HepG2 (cell line): ENCODE measurements around the gene SLC19A3. TPM values are rescaled to one million over a fixed set of nuclear protein-coding genes. Genes with fewer than 3 reads are reported as not detected.
A peak's percentile ranks its signal among the peaks of the same experiment; 100 is the strongest.

ENCODE experiments used
- CENPX ChIP-seq: sonication (generic); formaldehyde crosslinking; IDR thresholded peaks from 2 replicates; pipeline ENCODE4 v1.9.0; 2021; ENCODE audit warnings: mild to moderate bottlenecking, missing genetic modification reagents, moderate library complexity
- ELF3 ChIP-seq: IDR thresholded peaks from 2 replicates; pipeline ENCODE4 v1.6.1; 2016; ENCODE audit warnings: missing genetic modification reagents, missing compliant biosample characterization
- ERF ChIP-seq: IDR thresholded peaks from 2 replicates; pipeline ENCODE4 v1.6.1; 2018; ENCODE audit warnings: missing biosample characterization, missing genetic modification reagents
- GPN1 ChIP-seq: sonication (generic); formaldehyde crosslinking; IDR thresholded peaks from 2 replicates; pipeline ENCODE4 v1.5.1; 2020; ENCODE audit warnings: missing genetic modification reagents, borderline replicate concordance
- KDM3A ChIP-seq: IDR thresholded peaks from 2 replicates; pipeline ENCODE4 v1.6.1; 2018; ENCODE audit warnings: low read depth, missing compliant biosample characterization
- KDM6A ChIP-seq: IDR thresholded peaks from 2 replicates; pipeline ENCODE4 v1.6.1; 2016; ENCODE audit warnings: low read depth
- MATR3 ChIP-seq: sonication (generic); formaldehyde crosslinking; IDR thresholded peaks from 2 replicates; pipeline ENCODE4 v1.4.0; 2020; ENCODE audit warnings: missing genetic modification reagents
- NPAS2 ChIP-seq: sonication (generic); formaldehyde crosslinking; IDR thresholded peaks from 2 replicates; pipeline ENCODE4 v1.8.0; 2022; ENCODE audit warnings: mild to moderate bottlenecking, missing genetic modification reagents, borderline replicate concordance
- NR2F1 ChIP-seq, 2 experiments: fragments of 450-650 bp in 1 of 2; formaldehyde crosslinking in 1 of 2; IDR thresholded peaks; 2 replicates each; pipeline versions ENCODE4 v1.5.0 to v1.6.1; 2016 to 2020; ENCODE audit warnings: mild to moderate bottlenecking in 1 of 2, missing compliant biosample characterization in 1 of 2, missing genetic modification reagents in 1 of 2, moderate library complexity in 1 of 2
- PRDM10 ChIP-seq: sonication (generic); formaldehyde crosslinking; IDR thresholded peaks from 2 replicates; pipeline ENCODE4 v1.4.0; 2020; ENCODE audit warnings: low read depth, missing genetic modification reagents
- STAG1 ChIP-seq: sonication (generic); formaldehyde crosslinking; IDR thresholded peaks from 2 replicates; pipeline ENCODE4 v1.4.0; 2020; ENCODE audit warnings: missing genetic modification reagents
- TFDP2 ChIP-seq: sonication (generic); formaldehyde crosslinking; IDR thresholded peaks from 2 replicates; pipeline ENCODE4 v1.4.0; 2020; ENCODE audit warnings: missing genetic modification reagents
- XRCC5 ChIP-seq: fragments of 200-400 bp; formaldehyde crosslinking; optimal IDR thresholded peaks from 2 replicates; pipeline ENCODE3; 2017; ENCODE audit warnings: mild to moderate bottlenecking, low read length
- ZKSCAN5 ChIP-seq: sonication (generic); formaldehyde crosslinking; IDR thresholded peaks from 2 replicates; pipeline ENCODE4 v1.5.1; 2020; ENCODE audit warnings: mild to moderate bottlenecking, missing genetic modification reagents
- ZNF12 ChIP-seq: sonication (generic); formaldehyde crosslinking; IDR thresholded peaks from 2 replicates; pipeline ENCODE4 v1.5.0; 2020; ENCODE audit warnings: missing genetic modification reagents
- ZNF205 ChIP-seq: IDR thresholded peaks from 2 replicates; pipeline ENCODE4 v1.6.1; 2018; ENCODE audit warnings: missing biosample characterization, missing genetic modification reagents
- ZNF3 ChIP-seq: IDR thresholded peaks from 2 replicates; pipeline ENCODE4 v1.7.0; 2017; ENCODE audit warnings: inconsistent platforms
- ZNF547 ChIP-seq: sonication (generic); formaldehyde crosslinking; IDR thresholded peaks from 2 replicates; pipeline ENCODE4 v1.5.1; 2020; ENCODE audit warnings: mild to moderate bottlenecking, missing genetic modification reagents
- ZNF558 ChIP-seq: sonication (generic); formaldehyde crosslinking; IDR thresholded peaks from 2 replicates; pipeline ENCODE4 v1.9.0; 2022; ENCODE audit warnings: mild to moderate bottlenecking, missing genetic modification reagents, borderline replicate concordance
- ZNF790 ChIP-seq: sonication (generic); formaldehyde crosslinking; IDR thresholded peaks from 2 replicates; pipeline ENCODE4 v1.8.0; 2022; ENCODE audit warnings: missing genetic modification reagents, mild to moderate bottlenecking, borderline replicate concordance
- ZNF883 ChIP-seq: sonication (generic); formaldehyde crosslinking; IDR thresholded peaks from 2 replicates; pipeline ENCODE4 v1.5.1; 2020; ENCODE audit warnings: mild to moderate bottlenecking, missing genetic modification reagents; ENCODE audit errors: not compliant biosample characterization
- ZSCAN9 ChIP-seq: IDR thresholded peaks from 2 replicates; pipeline ENCODE4 v1.6.1; 2016; ENCODE audit warnings: borderline replicate concordance
- ZZZ3 ChIP-seq: sonication (generic); formaldehyde crosslinking; IDR thresholded peaks from 2 replicates; pipeline ENCODE4 v1.4.0; 2020; ENCODE audit warnings: missing genetic modification reagents, mild to moderate bottlenecking, borderline replicate concordance
- polyA plus RNA-seq, 8 experiments: library from polyadenylated mRNA; depleted of rRNA in 3 of 8; stranded (reverse) in 7 of 8; unstranded in 1 of 8; fragments of >200 nt; fragmentation: Illumina TruSeq in 4 of 8; extraction: Trizol in 4 of 8; gene quantifications; 2 replicates each; pipeline versions ENCODE4 v1.2.1 to v1.2.3, GENCODE V29; 2011 to 2016; ENCODE audit warnings: low read depth in 4 of 8, missing spikeins in 1 of 8, mixed read lengths in 1 of 8; ENCODE audit not compliant: insufficient read depth in 1 of 8
- total RNA-seq, 5 experiments: library from RNA; depleted of rRNA; stranded (reverse); fragments of >200 nt; fragmentation: Illumina TruSeq; extraction: Trizol; gene quantifications; 2 replicates each; pipeline ENCODE4 v1.2.3, GENCODE V29; 2016; ENCODE audit warnings: low read depth in 1 of 5
- TF ChIP-seq, protein P1 (sequence below): sonication (generic); formaldehyde crosslinking; IDR thresholded peaks from 2 replicates; pipeline ENCODE4 v1.5.0; 2020; ENCODE audit warnings: missing genetic modification reagents, mild to moderate bottlenecking, borderline replicate concordance
- TF ChIP-seq, protein P2 (sequence below): IDR thresholded peaks from 2 replicates; pipeline ENCODE4 v1.6.1; 2018; ENCODE audit warnings: missing genetic modification reagents
- TF ChIP-seq, protein P3 (sequence below): sonication (generic); formaldehyde crosslinking; conservative IDR thresholded peaks from 2 replicates; pipeline ENCODE4 v1.8.1; 2023; ENCODE audit warnings: missing genetic modification reagents

The SLC19A3 gene
- total and polyA plus RNA-seq, 2 of the 13 experiments (the other 11 are each of a cell fraction or from before 2014, with no cell fraction given) = 2.3 to 5.2 TPM

- peak; percentile 56 for TF ChIP-seq XRCC5
- no peak for TF ChIP-seq ZZZ3 (CRISPR knock-in tag)
- no peak for TF ChIP-seq ELF3 (CRISPR knock-in tag)
- TF ChIP-seq ZNF205 (CRISPR knock-in tag) = no peak
- TF ChIP-seq PRDM10 (CRISPR knock-in tag) = no peak
- TF ChIP-seq ZNF558 (CRISPR knock-in tag) = no peak
- TF ChIP-seq ZKSCAN5 = no peak
- no peak for TF ChIP-seq ZNF883 (CRISPR knock-in tag)
- TF ChIP-seq ZNF3 (CRISPR knock-in tag) = no peak
- no peak for TF ChIP-seq NR2F1 (CRISPR knock-in tag; IDR thresholded peaks at IDR 0.05)
- no peak for TF ChIP-seq ZNF12
- TF ChIP-seq, protein P1, sequence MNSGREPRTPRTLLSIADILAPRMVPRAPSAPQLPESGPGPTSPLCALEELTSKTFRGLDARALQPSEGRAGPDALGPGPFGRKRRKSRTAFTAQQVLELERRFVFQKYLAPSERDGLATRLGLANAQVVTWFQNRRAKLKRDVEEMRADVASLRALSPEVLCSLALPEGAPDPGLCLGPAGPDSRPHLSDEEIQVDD (CRISPR knock-in tag) = no peak
- no peak for TF ChIP-seq ZSCAN9 (CRISPR knock-in tag)
- TF ChIP-seq CENPX (CRISPR knock-in tag) = no peak
- TF ChIP-seq NPAS2 (CRISPR knock-in tag) = no peak
- no peak for TF ChIP-seq KDM3A
- TF ChIP-seq, protein P2, sequence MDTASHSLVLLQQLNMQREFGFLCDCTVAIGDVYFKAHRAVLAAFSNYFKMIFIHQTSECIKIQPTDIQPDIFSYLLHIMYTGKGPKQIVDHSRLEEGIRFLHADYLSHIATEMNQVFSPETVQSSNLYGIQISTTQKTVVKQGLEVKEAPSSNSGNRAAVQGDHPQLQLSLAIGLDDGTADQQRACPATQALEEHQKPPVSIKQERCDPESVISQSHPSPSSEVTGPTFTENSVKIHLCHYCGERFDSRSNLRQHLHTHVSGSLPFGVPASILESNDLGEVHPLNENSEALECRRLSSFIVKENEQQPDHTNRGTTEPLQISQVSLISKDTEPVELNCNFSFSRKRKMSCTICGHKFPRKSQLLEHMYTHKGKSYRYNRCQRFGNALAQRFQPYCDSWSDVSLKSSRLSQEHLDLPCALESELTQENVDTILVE (CRISPR knock-in tag) = no peak
- no peak for TF ChIP-seq ERF (CRISPR knock-in tag)
- TF ChIP-seq, protein P3, sequence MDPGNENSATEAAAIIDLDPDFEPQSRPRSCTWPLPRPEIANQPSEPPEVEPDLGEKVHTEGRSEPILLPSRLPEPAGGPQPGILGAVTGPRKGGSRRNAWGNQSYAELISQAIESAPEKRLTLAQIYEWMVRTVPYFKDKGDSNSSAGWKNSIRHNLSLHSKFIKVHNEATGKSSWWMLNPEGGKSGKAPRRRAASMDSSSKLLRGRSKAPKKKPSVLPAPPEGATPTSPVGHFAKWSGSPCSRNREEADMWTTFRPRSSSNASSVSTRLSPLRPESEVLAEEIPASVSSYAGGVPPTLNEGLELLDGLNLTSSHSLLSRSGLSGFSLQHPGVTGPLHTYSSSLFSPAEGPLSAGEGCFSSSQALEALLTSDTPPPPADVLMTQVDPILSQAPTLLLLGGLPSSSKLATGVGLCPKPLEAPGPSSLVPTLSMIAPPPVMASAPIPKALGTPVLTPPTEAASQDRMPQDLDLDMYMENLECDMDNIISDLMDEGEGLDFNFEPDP = no peak
- TF ChIP-seq GPN1 (CRISPR knock-in tag) = no peak
- TF ChIP-seq MATR3 (CRISPR knock-in tag) = no peak
- TF ChIP-seq KDM6A (CRISPR knock-in tag) = no peak
- no peak for TF ChIP-seq TFDP2 (CRISPR knock-in tag)
- peak; percentile 71 for TF ChIP-seq STAG1 (CRISPR knock-in tag)
- no peak for TF ChIP-seq ZNF547 (CRISPR knock-in tag)
- no peak for TF ChIP-seq ZNF790 (CRISPR knock-in tag)
Measured at GRCh38 chr2:227748079-227748478, 30.3 kb upstream of the SLC19A3 start (continued).
